ENCODE data around the gene TBPL1. TPM values are rescaled to one million over a fixed set of nuclear protein-coding genes. Genes with fewer than 3 reads are reported as not detected.

TBPL1 gene
- total and polyA plus RNA-seq, 2 of the 13 experiments (the other 11 are each of a cell fraction or from before 2014, with no cell fraction given) = 25.3 to 39.3 TPM

- no peak for TF ChIP-seq MAFK (conservative IDR thresholded peaks at IDR 0.05 in 1 of 2, IDR thresholded peaks at IDR 0.05 in 1 of 2; ENCODE audit: low read length in 2 of 2)
- no peak for TF ChIP-seq ATF5 (CRISPR knock-in tag; IDR thresholded peaks at IDR 0.05; ENCODE audit: low read depth)
- TF ChIP-seq, protein P1, sequence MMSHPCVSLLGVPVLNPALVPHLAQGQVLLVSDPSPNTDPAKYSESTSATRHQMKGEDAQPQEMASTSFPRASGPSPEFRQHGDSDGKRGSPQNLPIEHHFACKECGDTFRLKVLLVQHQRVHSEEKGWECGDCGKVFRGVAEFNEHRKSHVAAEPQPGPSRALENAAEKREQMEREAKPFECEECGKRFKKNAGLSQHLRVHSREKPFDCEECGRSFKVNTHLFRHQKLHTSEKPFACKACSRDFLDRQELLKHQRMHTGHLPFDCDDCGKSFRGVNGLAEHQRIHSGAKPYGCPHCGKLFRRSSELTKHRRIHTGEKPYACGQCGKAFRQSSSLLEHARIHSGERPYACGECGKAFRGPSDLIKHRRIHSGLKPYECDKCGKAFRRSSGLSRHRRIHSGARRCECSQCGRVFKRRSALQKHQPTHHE (CRISPR knock-in tag; IDR thresholded peaks at IDR 0.05; ENCODE audit: borderline replicate concordance) = no peak
- TF ChIP-seq ZNF138 (CRISPR knock-in tag; IDR thresholded peaks at IDR 0.05; ENCODE audit: low read depth) = no peak
- TF ChIP-seq HMG20B (CRISPR knock-in tag; conservative IDR thresholded peaks at IDR 0.05) = no peak
- no peak for TF ChIP-seq HOXA5 (CRISPR knock-in tag; IDR thresholded peaks at IDR 0.05)
- peak; percentile 83 for TF ChIP-seq ZNF407 (CRISPR knock-in tag; IDR thresholded peaks at IDR 0.05; ENCODE audit: not compliant biosample characterization)
- no peak for TF ChIP-seq CREB1 (IDR thresholded peaks at IDR 0.05)
- no peak for TF ChIP-seq CREB1 (CRISPR knock-in tag; IDR thresholded peaks at IDR 0.05)
- TF ChIP-seq KDM5B (CRISPR knock-in tag; IDR thresholded peaks at IDR 0.05; ENCODE audit: borderline replicate concordance) = peak; percentile 69; the same call in 1 of the 2 replicates
- TF ChIP-seq, protein P2, sequence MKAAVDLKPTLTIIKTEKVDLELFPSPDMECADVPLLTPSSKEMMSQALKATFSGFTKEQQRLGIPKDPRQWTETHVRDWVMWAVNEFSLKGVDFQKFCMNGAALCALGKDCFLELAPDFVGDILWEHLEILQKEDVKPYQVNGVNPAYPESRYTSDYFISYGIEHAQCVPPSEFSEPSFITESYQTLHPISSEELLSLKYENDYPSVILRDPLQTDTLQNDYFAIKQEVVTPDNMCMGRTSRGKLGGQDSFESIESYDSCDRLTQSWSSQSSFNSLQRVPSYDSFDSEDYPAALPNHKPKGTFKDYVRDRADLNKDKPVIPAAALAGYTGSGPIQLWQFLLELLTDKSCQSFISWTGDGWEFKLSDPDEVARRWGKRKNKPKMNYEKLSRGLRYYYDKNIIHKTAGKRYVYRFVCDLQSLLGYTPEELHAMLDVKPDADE (CRISPR knock-in tag; IDR thresholded peaks at IDR 0.05) = no peak
- no peak for TF ChIP-seq ZNF546 (CRISPR knock-in tag; conservative IDR thresholded peaks at IDR 0.05)
- TF ChIP-seq, protein P3, sequence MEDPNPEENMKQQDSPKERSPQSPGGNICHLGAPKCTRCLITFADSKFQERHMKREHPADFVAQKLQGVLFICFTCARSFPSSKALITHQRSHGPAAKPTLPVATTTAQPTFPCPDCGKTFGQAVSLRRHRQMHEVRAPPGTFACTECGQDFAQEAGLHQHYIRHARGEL (CRISPR knock-in tag; IDR thresholded peaks at IDR 0.05) = 0 out of 2 replicates have a peak, but pooled peaks have one; percentile 28
- no peak; the same call in 1 of the 2 replicates for TF ChIP-seq ETV6 (CRISPR knock-in tag; conservative IDR thresholded peaks at IDR 0.05)
- TF ChIP-seq JUNB (CRISPR knock-in tag; IDR thresholded peaks at IDR 0.05; ENCODE audit: borderline replicate concordance) = no peak
Measured at GRCh38 chr6:133951881-133952814, 876 bp upstream of the TBPL1 start (continued).
